ENCODE results near the gene UTP25.
"Not testable (repeated sequence)": the region's sequence is repeated elsewhere in the genome, so short reads cannot be mapped to it uniquely, and the experiment has no call there.

UTP25 gene

DNA sequence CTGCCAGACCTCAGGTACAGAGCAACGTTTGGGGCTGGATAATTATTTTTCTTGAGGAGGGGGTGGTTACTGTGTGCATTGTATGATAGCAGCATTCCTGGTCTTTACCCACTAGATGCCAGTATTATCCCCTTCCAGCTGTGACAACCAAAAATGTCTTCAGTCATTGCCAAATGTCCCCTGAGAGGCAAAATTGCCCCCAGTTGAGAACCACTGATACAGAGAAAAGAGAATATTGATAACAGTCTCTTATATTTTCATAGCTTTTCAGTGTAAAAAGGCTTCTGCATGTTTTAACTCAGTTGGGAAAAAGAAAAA lies 58.4 kb downstream of the UTP25 start:
- Histone ChIP-seq H4K20me1 (ENCODE audit: insufficient read depth, low read length, poor library complexity, severe bottlenecking) (no peaks in the 10 kb centered on the region), H3K9me2 (replicated peaks; ENCODE audit: low read depth, low read length) (no peaks in the 10 kb centered on the region), H3K36me3 (ENCODE audit: insufficient read depth, low read length) (no peaks in the 10 kb centered on the region), H3K4me3 (ENCODE audit: low read length, poor library complexity, severe bottlenecking) (no peak overlapping the region), H3K4me1 (ENCODE audit: insufficient read depth, low read length, poor library complexity, severe bottlenecking) (no peaks in the 10 kb centered on the region), H3K9me3 (ENCODE audit: insufficient read depth, low read depth, low read length) (no peaks in the 10 kb centered on the region), H2AFZ (ENCODE audit: low read length) (no peak overlapping the region), H3F3A (ENCODE audit: low read depth) (no peaks in the 10 kb centered on the region), H3K27me3 (ENCODE audit: insufficient read depth, low read length, poor library complexity, severe bottlenecking) (no peaks in the 10 kb centered on the region), H3K79me2 (ENCODE audit: insufficient read depth, low read length) (no peaks in the 10 kb centered on the region), H3K9ac (ENCODE audit: low read depth, low read length, poor library complexity, severe bottlenecking) (no peak overlapping the region), H3K4me2 (ENCODE audit: low read depth, low read length, poor library complexity, severe bottlenecking) (no peak overlapping the region)
- TF ChIP-seq EZH2phosphoT487 (IDR thresholded peaks at IDR 0.05; ENCODE audit: borderline replicate concordance) (no peak), CTCF (conservative IDR thresholded peaks at IDR 0.05; ENCODE audit: low read length) (no peak)

DNA sequence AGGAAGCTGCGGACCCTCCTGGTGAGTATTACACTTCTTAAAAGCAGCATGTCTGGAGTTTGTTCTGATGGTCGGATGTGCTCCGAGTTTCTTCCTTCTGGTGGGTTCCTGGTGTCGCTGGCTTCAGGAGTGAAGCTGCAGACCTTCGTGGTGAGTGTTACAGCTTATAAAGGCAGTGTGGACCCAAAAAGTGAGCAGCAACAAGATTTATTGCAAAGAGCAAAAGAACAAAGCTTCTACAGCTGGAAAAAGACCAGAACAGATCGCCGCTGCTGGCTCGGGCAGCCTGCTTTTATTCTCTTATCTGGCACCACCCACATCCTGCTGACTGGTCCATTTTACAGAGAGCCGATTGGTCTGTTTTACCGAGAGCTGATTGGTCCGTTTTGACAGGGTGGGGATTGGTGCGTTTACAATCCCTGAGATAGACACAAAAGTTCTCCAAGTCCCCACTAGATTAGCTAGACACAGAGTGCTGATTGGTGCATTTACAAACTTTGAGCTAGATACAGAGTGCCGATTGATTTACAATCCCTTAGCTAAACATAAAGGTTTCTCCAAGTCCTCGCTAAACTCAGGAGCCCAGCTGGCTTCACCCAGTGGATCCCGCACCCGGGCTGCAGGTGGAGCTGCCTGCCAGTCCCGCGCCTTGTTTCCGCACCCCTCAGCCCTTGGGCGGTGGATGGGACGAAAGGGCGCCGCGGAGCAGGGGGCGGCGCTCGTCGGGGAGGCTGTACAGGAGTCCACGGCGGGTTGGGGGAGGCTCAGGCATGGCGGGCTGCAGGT lies 60.7 kb downstream of the UTP25 start:
- not testable (repeated sequence) for H3K9me3 ChIP-seq (ENCODE audit: insufficient read depth, low read depth, low read length); H3K9me2 ChIP-seq (replicated peaks; ENCODE audit: low read depth, low read length); H3K36me3 ChIP-seq (ENCODE audit: insufficient read depth, low read length); H3K9ac ChIP-seq (ENCODE audit: low read depth, low read length, poor library complexity, severe bottlenecking); H3F3A ChIP-seq (ENCODE audit: low read depth); H3K4me2 ChIP-seq (ENCODE audit: low read depth, low read length, poor library complexity, severe bottlenecking); H3K79me2 ChIP-seq (ENCODE audit: insufficient read depth, low read length); H4K20me1 ChIP-seq (ENCODE audit: insufficient read depth, low read length, poor library complexity, severe bottlenecking); H2AFZ ChIP-seq (ENCODE audit: low read length); H3K4me3 ChIP-seq (ENCODE audit: low read length, poor library complexity, severe bottlenecking); H3K4me1 ChIP-seq (ENCODE audit: insufficient read depth, low read length, poor library complexity, severe bottlenecking); H3K27me3 ChIP-seq (ENCODE audit: insufficient read depth, low read length, poor library complexity, severe bottlenecking)

- no peaks in the 10 kb centered on the region for H3F3A ChIP-seq (ENCODE audit: low read depth)
- H3K36me3 ChIP-seq (ENCODE audit: insufficient read depth, low read length): no peaks in the 10 kb centered on the region
- no peaks in the 10 kb centered on the region for H3K79me2 ChIP-seq (ENCODE audit: insufficient read depth, low read length)
- no peak overlapping the region for H3K9ac ChIP-seq (ENCODE audit: low read depth, low read length, poor library complexity, severe bottlenecking)
- H3K9me2 ChIP-seq (replicated peaks; ENCODE audit: low read depth, low read length): no peaks in the 10 kb centered on the region
- no peak overlapping the region for H2AFZ ChIP-seq (ENCODE audit: low read length)
- no peaks in the 10 kb centered on the region for H3K9me3 ChIP-seq (ENCODE audit: insufficient read depth, low read depth, low read length)
- no peak overlapping the region for H3K4me3 ChIP-seq (ENCODE audit: low read length, poor library complexity, severe bottlenecking)
- H4K20me1 ChIP-seq (ENCODE audit: insufficient read depth, low read length, poor library complexity, severe bottlenecking): no peaks in the 10 kb centered on the region
- H3K4me1 ChIP-seq (ENCODE audit: insufficient read depth, low read length, poor library complexity, severe bottlenecking): no peaks in the 10 kb centered on the region
- no peaks in the 10 kb centered on the region for H3K27me3 ChIP-seq (ENCODE audit: insufficient read depth, low read length, poor library complexity, severe bottlenecking)
- TF ChIP-seq CTCF (conservative IDR thresholded peaks at IDR 0.05; ENCODE audit: low read length) (no peak), EZH2phosphoT487 (IDR thresholded peaks at IDR 0.05; ENCODE audit: borderline replicate concordance) (no peak)
- no peak overlapping the region for H3K4me2 ChIP-seq (ENCODE audit: low read depth, low read length, poor library complexity, severe bottlenecking)
These were observed 61.3 kb downstream of the UTP25 start for GRCh38 chr1:209889077-209889418.

DNA sequence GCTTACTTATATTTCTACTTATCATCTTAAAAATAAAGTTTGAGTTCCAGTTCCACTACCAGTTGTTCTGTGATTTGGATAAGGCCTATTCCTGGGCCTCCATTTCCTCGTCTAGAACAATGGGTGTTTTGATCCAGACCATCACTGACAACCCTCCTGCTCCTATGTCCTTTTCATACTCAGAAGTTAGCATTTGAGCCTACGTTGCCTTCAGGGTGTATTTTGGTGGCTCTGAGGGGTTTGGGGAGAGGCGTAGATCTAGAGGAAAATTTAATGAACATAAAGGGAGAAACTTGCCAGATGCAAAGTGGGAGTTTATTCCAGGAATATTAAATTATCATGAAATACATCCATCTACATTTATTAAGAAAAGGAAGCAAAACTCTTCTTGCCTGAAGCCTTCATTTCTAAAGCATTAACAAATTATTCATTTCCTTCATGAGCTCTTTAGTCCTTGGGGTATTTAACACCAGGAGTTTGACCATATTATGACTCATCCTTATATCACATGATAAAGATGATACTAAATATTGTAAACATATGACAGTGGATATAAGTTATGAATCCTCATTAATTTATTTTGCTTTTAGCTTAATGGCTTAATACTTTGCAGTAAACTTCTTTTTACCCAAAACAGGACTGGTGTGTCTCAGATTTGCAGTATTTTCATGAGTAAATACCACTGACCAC lies 63.0 kb downstream of the UTP25 start:
- Histone ChIP-seq H4K20me1 (ENCODE audit: insufficient read depth, low read length, poor library complexity, severe bottlenecking) (no peaks in the 10 kb centered on the region), H3K79me2 (ENCODE audit: insufficient read depth, low read length) (no peaks in the 10 kb centered on the region), H3K36me3 (ENCODE audit: insufficient read depth, low read length) (no peaks in the 10 kb centered on the region), H3F3A (ENCODE audit: low read depth) (no peaks in the 10 kb centered on the region), H3K4me3 (ENCODE audit: low read length, poor library complexity, severe bottlenecking) (no peak overlapping the region), H3K27me3 (ENCODE audit: insufficient read depth, low read length, poor library complexity, severe bottlenecking) (no peaks in the 10 kb centered on the region), H3K9me3 (ENCODE audit: insufficient read depth, low read depth, low read length) (no peaks in the 10 kb centered on the region), H3K9me2 (replicated peaks; ENCODE audit: low read depth, low read length) (no peaks in the 10 kb centered on the region), H2AFZ (ENCODE audit: low read length) (no peak overlapping the region), H3K4me2 (ENCODE audit: low read depth, low read length, poor library complexity, severe bottlenecking) (no peak overlapping the region), H3K9ac (ENCODE audit: low read depth, low read length, poor library complexity, severe bottlenecking) (no peak overlapping the region), H3K4me1 (ENCODE audit: insufficient read depth, low read length, poor library complexity, severe bottlenecking) (no peaks in the 10 kb centered on the region)
- TF ChIP-seq CTCF (conservative IDR thresholded peaks at IDR 0.05; ENCODE audit: low read length): no peak
- no peak for TF ChIP-seq EZH2phosphoT487 (IDR thresholded peaks at IDR 0.05; ENCODE audit: borderline replicate concordance)
